HG02678 (cell line): ENCODE measurements around the gene USPL1.
"Not testable (repeated sequence)": the region's sequence is repeated elsewhere in the genome, so short reads cannot be mapped to it uniquely, and the experiment has no call there.

Experiments
- ATAC-seq: cut with Tn5 transposase; IDR thresholded peaks from one replicate; pipeline ENCODE4 v1.9.1; 2021; ENCODE audit warnings: mild to moderate bottlenecking, moderate library complexity; ENCODE audit not compliant: unreplicated experiment

The USPL1 gene

GRCh38 chr13:30617315-30618185 is at the start of gene USPL1:
Gene USPL1 (plus strand): TSS chr13:30617920. CDS start chr13:30621141, 3,221 bp downstream.
- peak; percentile 87 for ATAC-seq

- no peak for ATAC-seq
Measured at GRCh38 chr13:30569901-30570576, 47.7 kb upstream of the USPL1 start.

- ATAC-seq, result no peak
Measured at GRCh38 chr13:30570691-30571090, 47.0 kb upstream of the USPL1 start.

- peak; percentile 68 for ATAC-seq
Measured at GRCh38 chr13:30572859-30573275, 44.9 kb upstream of the USPL1 start.

- ATAC-seq, result no peak
Measured at GRCh38 chr13:30576528-30576927, 41.2 kb upstream of the USPL1 start.

- peak; percentile 75 for ATAC-seq
Measured at GRCh38 chr13:30577401-30577852, 40.3 kb upstream of the USPL1 start.

- no peak for ATAC-seq
Measured at GRCh38 chr13:30580852-30581502, 36.7 kb upstream of the USPL1 start.

- ATAC-seq, result no peak
Measured at GRCh38 chr13:30581582-30581981, 36.1 kb upstream of the USPL1 start.

GRCh38 chr13:30584051-30584731 is 33.5 kb upstream of the USPL1 start:
- no peak for ATAC-seq

- ATAC-seq, result no peak
Measured at GRCh38 chr13:30585748-30586262, 31.9 kb upstream of the USPL1 start.

- ATAC-seq, result no peak
Measured at GRCh38 chr13:30587231-30587630, 30.5 kb upstream of the USPL1 start.

- ATAC-seq, result no peak
Measured at GRCh38 chr13:30587739-30588138, 30.0 kb upstream of the USPL1 start.

- ATAC-seq, result no peak
Measured at GRCh38 chr13:30593001-30593400, 24.7 kb upstream of the USPL1 start.

- no peak for ATAC-seq
Measured at GRCh38 chr13:30600496-30600895, 17.2 kb upstream of the USPL1 start.

GRCh38 chr13:30601836-30602235 is 15.9 kb upstream of the USPL1 start:
- ATAC-seq, result no peak

- no peak for ATAC-seq
Measured at GRCh38 chr13:30605052-30605451, 12.7 kb upstream of the USPL1 start.

- not testable (repeated sequence) for ATAC-seq
Measured at GRCh38 chr13:30607186-30607585, 10.5 kb upstream of the USPL1 start.

GRCh38 chr13:30607908-30608307 is 9.8 kb upstream of the USPL1 start:
- ATAC-seq, result peak; percentile 99

- no peak for ATAC-seq
Measured at GRCh38 chr13:30608364-30608763, 9.4 kb upstream of the USPL1 start.

- ATAC-seq, result no peak
Measured at GRCh38 chr13:30610311-30610710, 7.4 kb upstream of the USPL1 start.

- ATAC-seq, result no peak
Measured at GRCh38 chr13:30615481-30615865, 2.2 kb upstream of the USPL1 start.
